Stimulated activated CD8-positive, alpha-beta memory T cell treated with anti-CD3 and anti-CD28 coated beads, Interleukin-2, amount 100 ng/mL, for 1 hour (primary cell): Measurements from ENCODE around the gene CAMKMT.

Experiments
- DNase-seq, 2 donors: peaks; one replicate each; pipeline ENCODE4 v3.0.0-alpha.2; 2020; ENCODE audit warnings: low read depth in 2 of 2

CAMKMT gene

DNA sequence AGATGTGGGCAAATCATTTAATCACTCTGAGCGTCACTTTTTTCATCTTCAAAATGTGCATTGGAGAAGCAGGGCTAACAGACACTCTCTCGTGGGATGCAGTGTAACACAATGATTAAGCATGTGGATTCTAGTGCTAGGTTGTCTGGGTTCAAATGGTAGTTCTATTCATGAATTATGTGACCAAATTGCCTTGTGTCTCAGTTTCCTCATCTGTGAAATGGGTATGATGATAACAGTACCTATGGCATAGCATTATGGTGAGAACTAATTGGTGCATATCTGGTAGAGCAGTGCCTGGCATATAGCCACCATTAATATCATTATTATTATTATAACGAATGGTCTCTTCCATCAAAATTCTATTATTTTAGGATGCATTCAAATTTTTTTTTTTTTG lies 437.4 kb downstream of the CAMKMT start:
- no peak for DNase-seq

DNA sequence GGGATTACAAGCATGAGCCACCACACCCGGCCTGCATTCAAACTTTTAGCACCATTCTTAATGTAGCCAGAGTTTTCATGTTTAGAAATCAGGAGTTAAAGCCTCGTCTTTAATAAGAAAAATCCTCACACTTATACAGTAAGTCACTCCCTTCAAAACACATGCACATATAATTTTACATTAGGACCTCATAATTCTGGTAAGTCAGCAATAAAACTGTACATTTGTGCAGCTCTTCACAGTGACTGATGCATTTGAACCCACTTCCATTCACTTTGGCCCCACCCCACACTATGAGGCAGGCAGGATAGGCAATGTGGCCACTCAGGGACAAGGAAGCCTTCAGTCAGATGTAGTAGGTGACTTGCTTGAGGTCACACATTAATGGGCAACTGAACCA lies 438.0 kb downstream of the CAMKMT start:
- DNase-seq: no peak

DNA sequence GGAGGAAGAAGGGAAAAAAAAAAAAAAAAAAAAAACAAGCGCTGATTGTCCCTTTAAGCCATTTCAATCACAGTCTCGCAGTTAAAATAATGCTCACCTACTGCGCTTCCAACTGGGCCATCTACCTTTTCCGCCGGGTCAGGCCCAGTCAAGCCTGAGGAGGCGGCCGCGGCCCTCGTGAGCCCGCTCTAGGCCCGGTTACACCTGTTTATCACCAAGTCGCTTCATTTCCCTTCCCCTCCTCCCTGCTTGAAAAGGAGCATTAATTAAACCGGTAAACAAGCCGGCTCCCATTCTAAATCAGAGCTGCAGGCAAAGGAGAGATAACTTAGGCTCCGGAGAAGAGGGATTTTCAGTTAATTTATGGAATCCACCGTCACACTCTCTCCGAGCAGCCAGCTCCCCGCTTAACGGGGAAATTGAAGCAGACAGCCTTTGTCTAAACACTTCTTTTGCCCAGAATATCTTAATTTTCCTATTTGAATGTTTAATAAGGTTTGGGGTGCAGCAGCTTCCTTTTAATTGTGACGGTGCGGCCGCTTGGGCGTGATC lies 439.6 kb downstream of the CAMKMT start:
- no peak for DNase-seq

DNA sequence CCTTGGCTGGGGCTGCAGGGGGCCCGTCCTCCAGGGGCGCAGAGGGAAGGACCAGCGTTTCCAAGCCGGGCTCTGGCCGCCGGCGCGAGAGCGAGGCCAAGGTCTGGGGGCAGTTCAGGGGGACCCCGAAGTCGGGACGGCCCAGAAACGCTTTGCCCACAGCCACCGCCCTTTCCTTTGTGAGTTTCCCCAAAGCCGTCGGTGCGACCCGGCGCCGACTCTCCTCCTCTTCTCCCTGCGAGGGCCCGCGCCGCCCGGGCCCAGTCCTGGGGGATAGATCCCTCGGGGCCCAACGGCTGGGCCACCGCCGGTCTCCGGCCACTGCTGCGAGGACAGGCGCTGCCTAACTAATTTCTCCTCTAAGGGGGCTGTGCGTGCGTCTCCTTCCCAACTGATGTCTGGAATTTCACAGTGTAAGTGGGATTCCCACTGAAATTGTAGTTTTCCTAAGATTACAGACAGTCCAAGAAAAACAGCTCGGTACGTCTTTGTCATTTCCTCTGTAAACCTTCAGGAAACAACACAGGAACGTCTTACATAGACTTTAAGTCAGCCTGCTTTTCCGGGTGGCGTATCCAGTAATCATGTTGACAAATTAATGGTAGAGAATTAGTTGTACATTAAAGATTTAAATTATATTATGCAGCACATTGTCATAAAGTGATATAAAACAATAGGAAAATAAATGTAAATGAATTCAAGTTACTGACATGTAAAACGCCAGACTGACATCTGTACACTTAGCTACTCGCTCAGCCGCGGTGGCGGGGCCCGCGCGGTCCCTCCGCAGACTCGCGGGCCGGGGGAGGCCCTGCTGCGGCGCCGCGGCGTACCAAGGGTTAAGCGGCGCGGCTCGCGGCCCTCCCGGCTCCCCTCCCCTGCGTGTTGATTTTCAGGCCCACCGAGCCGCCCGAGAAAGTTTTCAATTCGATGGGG lies 440.4 kb downstream of the CAMKMT start:
- DNase-seq: no peak

DNA sequence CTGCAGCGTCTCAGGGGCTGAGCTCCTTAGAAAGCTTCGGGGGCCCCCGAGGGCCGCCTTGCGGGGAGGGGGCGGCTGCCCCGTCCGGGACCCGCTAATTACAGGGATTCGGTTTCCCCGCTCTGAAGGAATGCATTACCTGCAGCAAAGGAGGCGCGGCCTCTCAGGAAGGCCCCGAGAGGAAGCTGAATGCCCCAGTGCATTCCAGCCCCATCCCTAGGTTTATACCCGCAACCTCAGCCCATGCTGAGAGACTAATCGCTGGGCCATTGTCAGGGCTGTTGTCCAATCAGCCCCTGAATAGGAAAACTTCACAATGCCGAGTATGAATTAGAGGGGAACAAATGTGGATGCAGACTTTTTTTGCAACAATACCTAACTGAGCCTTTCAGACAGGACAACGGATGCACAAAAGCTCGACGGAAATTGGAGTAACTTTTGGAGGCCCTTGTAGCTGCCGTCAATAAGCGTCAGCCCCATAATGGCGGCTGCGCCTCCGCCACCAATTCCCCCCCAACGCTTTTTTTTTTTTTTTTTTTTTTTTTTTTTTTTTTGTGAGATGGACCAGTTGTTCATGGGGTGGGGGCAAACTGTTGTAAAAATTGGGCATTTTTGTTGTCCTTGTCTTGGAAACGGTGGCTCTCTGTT lies 441.2 kb downstream of the CAMKMT start:
- no peak for DNase-seq

DNA sequence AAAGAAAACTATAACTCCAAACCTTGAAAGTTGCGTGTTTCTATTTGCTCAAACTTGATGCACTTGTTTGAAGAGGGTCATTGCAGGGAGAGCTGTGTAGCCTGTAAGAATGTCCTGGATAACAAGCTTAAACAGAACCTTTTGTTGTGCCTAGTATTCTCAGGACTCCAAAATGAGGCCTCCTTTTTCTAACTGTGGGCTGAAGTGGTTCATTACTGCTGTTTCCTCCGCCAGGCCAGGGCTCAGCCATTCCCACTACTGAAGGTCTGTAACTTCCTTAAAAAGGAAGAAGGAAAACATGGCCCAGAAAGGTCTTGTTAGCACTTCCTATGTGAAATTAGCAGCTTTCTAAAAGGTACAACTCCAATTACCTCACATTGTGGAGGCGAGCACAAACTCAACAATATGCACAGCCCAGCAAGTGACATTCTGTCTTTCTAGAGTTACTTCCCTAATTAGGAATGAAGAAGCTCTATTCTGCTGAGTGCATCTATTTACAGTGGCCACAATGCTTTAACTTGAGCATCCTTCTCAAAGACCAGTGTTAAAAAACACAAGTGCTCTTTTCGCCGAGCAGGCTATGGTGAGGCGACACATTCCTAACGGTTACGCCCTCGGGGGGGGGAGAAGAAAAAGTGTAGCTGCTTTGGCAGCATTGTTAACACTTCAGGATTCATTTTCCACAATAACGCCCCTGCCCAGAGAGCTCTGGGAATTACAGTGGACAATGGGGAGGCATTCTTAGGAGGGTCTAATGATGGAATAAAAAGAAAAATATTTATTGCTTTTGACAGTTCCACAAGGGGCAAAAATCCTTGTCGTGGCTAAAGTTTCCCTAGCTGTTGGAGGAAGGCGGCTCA lies 442.9 kb downstream of the CAMKMT start:
- DNase-seq: no peak

DNA sequence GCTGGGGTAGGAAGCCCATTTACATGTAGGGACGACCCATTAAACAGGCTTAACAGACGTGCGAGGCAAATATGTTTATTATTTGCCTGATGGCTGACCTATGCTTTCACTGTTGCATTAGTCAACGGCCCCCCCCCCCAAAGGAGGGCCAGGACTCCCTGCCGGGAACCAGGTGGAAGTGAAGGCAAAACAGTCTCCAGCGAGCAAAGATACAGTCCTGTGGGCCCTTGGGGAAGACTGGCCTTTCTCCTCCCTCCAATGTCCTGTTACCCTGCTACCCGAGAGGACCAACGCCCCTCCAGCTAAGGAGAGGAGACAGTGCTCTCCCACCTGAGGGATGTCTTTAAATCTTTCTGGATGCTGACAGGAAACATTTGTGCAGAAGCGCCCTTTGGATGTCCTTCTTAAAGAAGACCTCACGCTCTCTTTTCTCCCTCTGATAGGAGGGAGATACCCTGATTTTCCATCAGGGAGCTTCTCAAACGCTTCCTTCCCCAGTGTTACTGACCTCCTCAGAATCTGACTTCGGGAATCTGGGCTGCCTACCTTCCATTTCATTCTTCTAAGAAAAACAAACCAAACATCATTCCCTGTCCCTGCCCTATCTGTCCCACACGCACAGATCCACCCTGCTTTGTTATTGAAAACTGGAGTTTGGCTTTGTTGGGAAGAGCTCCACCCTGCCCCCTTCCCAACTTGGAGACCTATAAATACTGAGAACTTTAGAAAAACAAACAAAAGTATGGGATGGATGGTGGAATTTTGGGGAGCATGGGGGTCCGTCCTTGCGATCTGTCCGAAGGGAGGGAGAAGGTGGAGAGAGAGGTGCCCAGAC lies 443.9 kb downstream of the CAMKMT start:
- DNase-seq: no peak

DNA sequence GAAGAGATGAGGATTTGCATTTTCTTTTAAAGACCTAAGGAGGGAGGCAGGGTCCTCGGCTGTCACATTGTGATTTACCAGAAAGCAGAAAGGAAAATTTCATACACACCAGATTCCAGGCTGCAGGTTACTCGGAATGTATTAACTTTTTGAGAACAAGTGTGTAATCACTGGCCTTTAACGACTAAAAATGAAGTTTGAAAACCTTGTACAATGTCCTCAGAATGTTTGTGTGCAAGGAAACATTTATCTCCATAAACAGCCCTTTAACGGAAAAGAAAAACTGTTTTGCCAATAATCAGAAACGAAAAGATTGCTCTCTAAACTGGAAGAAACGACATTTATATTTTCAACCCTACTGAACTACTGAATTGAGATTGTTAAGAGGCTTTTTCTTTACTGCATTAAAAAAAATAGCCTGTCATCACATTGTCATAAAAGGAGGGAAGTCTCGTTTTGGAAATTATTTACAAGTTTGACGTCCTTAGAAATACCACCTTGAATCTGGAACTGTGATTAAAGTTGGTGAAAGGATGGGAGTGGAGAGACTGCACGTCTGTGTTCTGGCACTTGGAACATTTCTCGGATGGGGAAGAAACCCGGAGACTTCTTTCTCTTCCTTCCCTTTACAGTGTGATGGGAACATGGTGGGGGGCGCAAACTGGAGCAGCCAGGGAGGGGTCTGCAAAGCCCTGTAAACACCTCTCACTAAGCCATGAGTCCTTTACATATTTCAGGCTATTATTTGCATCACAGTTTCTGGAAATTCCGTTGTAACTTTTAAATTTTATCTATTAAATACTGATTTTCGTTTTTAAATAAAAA lies 445.7 kb downstream of the CAMKMT start:
- no peak for DNase-seq

DNA sequence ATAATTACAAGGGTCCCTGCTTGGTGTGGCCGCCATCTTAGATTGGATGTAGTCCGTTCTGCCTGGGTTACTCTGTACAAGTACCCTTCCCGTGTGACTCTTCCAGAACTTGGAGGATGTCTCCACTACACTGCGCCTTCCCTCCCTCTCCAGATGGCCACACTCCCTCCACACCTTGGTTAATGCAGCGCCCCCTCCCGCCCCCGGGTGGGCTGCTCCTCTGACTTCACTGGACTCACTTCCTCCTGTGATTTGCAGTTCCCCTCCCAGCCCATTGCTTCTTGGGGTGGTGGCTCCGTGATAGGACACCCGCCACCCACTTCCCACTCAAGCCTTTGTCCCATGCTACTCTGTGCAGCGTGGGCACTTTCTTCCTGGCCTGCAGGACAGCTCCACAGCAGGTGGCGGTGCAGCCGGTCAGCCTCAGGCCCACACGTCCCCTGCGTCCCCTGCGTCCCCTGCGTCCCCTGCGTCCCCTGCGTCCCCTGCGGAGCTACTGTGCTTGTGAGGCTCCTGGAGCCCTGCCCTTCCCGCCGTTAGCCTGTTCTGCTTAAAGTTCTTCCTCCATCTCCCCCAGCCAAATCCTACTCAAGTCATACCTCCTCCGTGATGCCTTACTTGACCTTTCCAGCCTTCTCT lies 449.3 kb downstream of the CAMKMT start:
- no peak for DNase-seq

DNA sequence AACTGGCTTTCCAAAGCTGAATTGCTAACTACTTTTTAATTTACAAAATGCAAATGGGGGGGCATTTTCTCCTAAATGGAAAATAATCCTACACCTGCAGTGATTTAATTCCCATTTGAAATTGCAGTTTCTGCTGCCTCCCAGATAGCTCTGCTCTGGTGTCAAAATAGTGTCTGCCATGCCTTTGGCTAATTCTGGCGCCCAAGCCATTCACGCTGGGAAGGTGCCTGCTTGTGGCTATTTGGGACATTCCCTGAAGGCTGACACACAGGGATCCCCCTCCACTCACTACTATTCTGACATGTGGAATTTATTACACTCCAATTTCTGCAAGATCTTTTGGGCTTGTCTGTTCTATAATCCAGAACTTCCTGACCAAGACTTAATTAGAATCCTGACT lies 451.4 kb downstream of the CAMKMT start:
- DNase-seq: no peak

DNA sequence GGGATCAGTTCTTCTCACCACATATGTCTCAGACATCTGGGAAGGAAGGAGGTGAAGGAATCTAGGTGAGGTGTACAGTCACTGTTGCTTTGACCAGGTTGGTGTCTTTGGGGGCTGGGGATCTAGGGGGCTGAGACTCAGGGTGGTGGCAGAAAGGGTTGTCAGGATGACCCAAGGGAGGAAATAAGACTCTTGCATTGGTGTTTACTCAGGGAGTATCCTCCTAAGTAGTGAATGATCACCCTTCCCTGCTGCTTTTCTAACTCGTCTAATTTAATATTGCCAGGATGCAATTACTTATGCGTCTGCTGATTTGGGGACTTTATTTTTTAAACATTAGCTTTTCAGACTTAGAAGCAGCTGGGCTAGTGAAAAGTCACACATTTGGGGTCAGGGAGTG lies 451.9 kb downstream of the CAMKMT start:
- no peak for DNase-seq

DNA sequence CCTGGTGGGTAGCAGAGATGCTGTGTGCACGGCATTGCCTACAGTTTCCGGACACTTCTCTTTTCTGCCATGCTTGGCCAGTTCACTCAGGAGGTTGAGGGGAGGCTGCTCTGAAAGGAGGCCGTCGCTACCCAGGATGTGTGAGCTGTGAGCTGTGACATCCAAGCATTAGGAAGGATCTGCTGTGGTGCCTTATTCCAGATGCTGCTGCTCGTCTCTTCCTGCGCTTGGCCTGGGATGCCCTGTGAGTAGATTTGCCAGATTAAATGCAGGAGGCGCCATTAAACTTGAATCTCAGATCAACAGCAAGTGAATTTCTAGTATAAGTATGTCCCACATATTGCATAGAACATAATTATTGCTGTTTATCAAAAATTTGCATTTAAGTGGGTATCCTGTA lies 455.5 kb downstream of the CAMKMT start:
- DNase-seq: no peak

DNA sequence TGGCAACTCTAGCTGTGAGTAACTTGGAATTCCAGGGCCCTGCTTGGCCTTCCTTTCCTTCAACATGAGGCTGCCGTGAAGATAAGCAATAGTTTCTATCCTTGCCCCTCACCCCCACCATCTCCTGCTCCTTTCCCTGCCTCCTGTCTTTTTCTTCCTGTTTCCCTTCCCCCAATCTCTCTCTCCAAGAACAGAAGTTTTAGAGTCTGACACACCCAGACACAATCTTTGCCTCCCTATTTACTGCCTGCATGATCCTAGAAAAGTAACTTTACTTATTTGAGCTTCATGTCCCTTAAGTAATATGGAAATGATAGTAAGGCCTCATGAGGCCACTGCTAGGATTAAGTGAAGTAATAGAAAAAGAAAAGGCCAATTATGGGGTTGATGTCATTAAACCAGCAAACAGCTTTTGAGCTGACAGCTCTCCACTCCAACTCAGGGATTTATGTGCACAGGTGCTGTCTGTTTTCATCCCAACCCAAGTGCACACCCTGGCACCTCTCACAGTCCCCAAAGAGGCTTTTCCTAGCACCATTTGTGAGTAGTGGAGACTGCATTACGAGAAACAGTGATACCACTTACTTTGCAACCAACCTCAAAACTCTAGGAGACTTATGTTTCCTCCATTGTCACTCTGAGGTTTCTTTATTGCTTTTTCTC lies 456.1 kb downstream of the CAMKMT start:
- DNase-seq: no peak

DNA sequence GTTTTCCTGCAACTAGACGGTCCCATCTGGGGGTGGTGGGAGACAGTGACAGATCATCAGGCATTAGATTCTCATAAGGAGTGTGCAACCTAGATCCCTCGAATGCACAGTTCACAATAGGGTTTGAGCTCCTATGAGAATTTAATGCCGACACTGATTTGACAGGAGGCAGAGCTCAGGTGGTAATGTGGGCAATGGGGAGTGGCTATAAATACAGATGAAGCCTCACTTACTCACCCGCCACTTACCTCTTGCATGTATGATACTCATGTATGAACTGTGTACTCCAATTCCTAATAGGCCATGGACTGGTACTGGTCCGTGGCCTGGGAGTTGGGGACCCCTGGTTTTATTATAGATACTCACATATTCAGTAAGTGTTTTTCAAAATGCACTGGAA lies 457.3 kb downstream of the CAMKMT start:
- DNase-seq: no peak

DNA sequence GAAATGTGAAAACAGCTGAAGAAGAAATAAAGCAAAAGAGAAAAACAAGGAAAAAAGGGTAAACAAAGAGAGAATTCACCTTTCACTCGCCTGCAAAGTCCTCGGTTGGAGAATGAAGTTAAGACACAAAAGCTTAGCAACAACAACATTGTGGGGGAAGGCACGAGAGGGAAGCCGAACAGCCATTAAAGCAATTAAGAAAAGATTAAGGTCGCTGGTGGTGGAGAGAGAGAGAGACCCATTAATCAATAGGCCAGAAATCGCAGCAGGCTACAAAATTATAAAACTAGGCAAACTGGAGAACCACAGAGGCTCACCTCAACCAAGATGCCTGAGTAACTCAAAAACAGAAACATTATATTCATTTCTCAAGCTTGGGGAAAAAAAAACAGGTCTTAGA lies 459.8 kb downstream of the CAMKMT start:
- DNase-seq: no peak

DNA sequence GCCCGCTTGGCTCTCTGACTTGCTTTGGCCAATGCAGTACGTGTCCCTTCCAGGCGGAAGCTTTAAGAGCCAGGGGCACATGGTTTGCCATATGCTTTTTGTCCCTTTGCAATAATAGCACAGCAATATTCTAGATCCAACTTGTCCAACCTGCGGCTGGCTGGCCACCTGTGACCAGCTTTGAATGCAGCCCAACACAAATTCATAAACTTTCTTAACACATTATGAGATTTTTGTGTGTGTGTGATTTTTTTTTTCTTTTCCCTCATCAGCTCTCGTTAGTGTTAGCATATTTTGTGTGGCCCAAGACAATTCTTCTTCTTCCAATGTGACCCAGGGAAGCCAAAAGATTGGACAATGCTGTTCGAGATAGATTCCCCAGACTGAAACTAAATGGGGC lies 460.4 kb downstream of the CAMKMT start:
- DNase-seq: no peak
